Ascending aorta (tissue), 2 donors: ENCODE results near the gene IFT43. TPM values are rescaled to one million over a fixed set of nuclear protein-coding genes. Genes with fewer than 3 reads are reported as not detected.

Experiments used
- DNase-seq, 2 donors: peaks; one replicate each; pipeline ENCODE4 v3.0.0-alpha.2; 2019; ENCODE audit warnings: low spot score in 2 of 2
- H3K27ac ChIP-seq, 2 donors: fragments of 200-600 bp; sonication (generic); one replicate each; pipeline ENCODE4 v1.5.1; 2016 to 2017; ENCODE audit warnings: mild to moderate bottlenecking in 1 of 2
- H3K27me3 ChIP-seq: fragments of 200-600 bp; sonication (generic); one replicate; pipeline ENCODE4 v1.5.1; 2017
- H3K36me3 ChIP-seq, 2 donors: fragments of 200-600 bp; sonication (generic); one replicate each; pipeline ENCODE4 v1.5.1; 2016
- H3K4me1 ChIP-seq, 2 donors: fragments of 200-600 bp; sonication (generic); one replicate each; pipeline ENCODE4 v1.5.1; 2016 to 2017; ENCODE audit warnings: mild to moderate bottlenecking in 1 of 2
- H3K4me3 ChIP-seq, 2 donors: fragments of 200-600 bp; sonication (generic); one replicate each; pipeline ENCODE4 v1.5.1; 2016 to 2017; ENCODE audit warnings: mild to moderate bottlenecking in 1 of 2
- H3K9me3 ChIP-seq, 2 donors: fragments of 200-600 bp; sonication (generic); one replicate each; pipeline ENCODE4 v1.5.1; 2016
- CTCF ChIP-seq, 3 experiments: fragments of 200-600 bp in 2 of 3; fragments of 450-650 bp in 1 of 3; sonication (generic) in 2 of 3; IDR thresholded peaks; one replicate each; pipeline ENCODE4 v1.5.1; 2016 to 2019; ENCODE audit warnings: antibody characterized with exemption in 3 of 3, mild to moderate bottlenecking in 1 of 3, moderate library complexity in 1 of 3
- intact Hi-C: fragments of 100-400 bp; cut with DNase I; formaldehyde crosslinking; loops from one replicate; pipeline ENCODE4 v1.15.1; 2023
- total RNA-seq: library from RNA; depleted of rRNA; stranded (reverse); fragments of >200 nt; gene quantifications from one replicate; pipeline ENCODE4 v1.1.0, GENCODE V29; 2016

IFT43 gene
- total RNA-seq, 1 donor from 2014 or later, result 84.0 TPM

- DNase-seq, result no peak
- Histone ChIP-seq H3K4me3 (no peak overlapping the region), H3K9me3 (peaks cover 0 to 9% of the 10 kb centered on the region in 2 donors), H3K27ac (no peak overlapping the region), H3K27me3 (no peaks in the 10 kb centered on the region), H3K36me3 (peaks cover 4 to 10% of the 10 kb centered on the region in 2 donors), H3K4me1 (peaks cover 0 to 19% of the 10 kb centered on the region in 2 donors)
- no peak for TF ChIP-seq CTCF (IDR thresholded peaks at IDR 0.05)
- intact Hi-C loops, result loop anchor here (10.0 kb wide), 1 partner anchor 140 kb away; the partner anchor contains the start of gene GPATCH2L
These were observed 29.6 kb downstream of the IFT43 start for GRCh38 chr14:76015191-76015590.

GRCh38 chr14:76015668-76016067 lies 30.1 kb downstream of the IFT43 start:
- TF ChIP-seq CTCF (IDR thresholded peaks at IDR 0.05), result no peak
- no peaks in the 10 kb centered on the region for H3K27me3 ChIP-seq
- H3K27ac ChIP-seq, result no peak overlapping the region
- H3K4me3 ChIP-seq, result no peak overlapping the region
- H3K4me1 ChIP-seq, result peaks cover 0 to 19% of the 10 kb centered on the region in 2 donors
- DNase-seq, result no peak
- H3K9me3 ChIP-seq, result peaks cover 0 to 9% of the 10 kb centered on the region in 2 donors
- intact Hi-C loops, result loop anchor here (10.0 kb wide), 1 partner anchor 139 kb away; the partner anchor contains the start of gene GPATCH2L
- H3K36me3 ChIP-seq, result peaks cover 6 to 12% of the 10 kb centered on the region in 2 donors

GRCh38 chr14:76019676-76020075 lies 34.1 kb downstream of the IFT43 start:
- Histone ChIP-seq H3K4me3 (no peak overlapping the region), H3K27ac (no peak overlapping the region), H3K9me3 (peaks cover 0 to 9% of the 10 kb centered on the region in 2 donors), H3K27me3 (no peaks in the 10 kb centered on the region), H3K36me3 (peaks cover 6 to 27% of the 10 kb centered on the region in 2 donors), H3K4me1 (no peaks in the 10 kb centered on the region)
- intact Hi-C loops, result loop anchor here (10.0 kb wide), 1 partner anchor 135 kb away; the partner anchor contains the start of gene GPATCH2L
- no peak for TF ChIP-seq CTCF (IDR thresholded peaks at IDR 0.05)
- DNase-seq, result no peak

GRCh38 chr14:76022991-76023390 lies 37.4 kb downstream of the IFT43 start:
- H3K4me1 ChIP-seq, result no peaks in the 10 kb centered on the region
- intact Hi-C loops, result no loop called here
- no peak overlapping the region for H3K27ac ChIP-seq
- no peaks in the 10 kb centered on the region for H3K27me3 ChIP-seq
- H3K9me3 ChIP-seq, result peaks cover 0 to 9% of the 10 kb centered on the region in 2 donors
- no peak for TF ChIP-seq CTCF (IDR thresholded peaks at IDR 0.05)
- no peak for DNase-seq
- peaks cover 6 to 27% of the 10 kb centered on the region in 2 donors for H3K36me3 ChIP-seq
- no peak overlapping the region for H3K4me3 ChIP-seq

GRCh38 chr14:76023757-76024156 lies 38.2 kb downstream of the IFT43 start:
- no peak for TF ChIP-seq CTCF (IDR thresholded peaks at IDR 0.05)
- H3K9me3 ChIP-seq, result peaks cover 0 to 9% of the 10 kb centered on the region in 2 donors
- no peak overlapping the region for H3K4me3 ChIP-seq
- H3K36me3 ChIP-seq, result peaks cover 6 to 27% of the 10 kb centered on the region in 2 donors
- DNase-seq, result no peak
- H3K4me1 ChIP-seq, result no peaks in the 10 kb centered on the region
- intact Hi-C loops, result no loop called here
- H3K27me3 ChIP-seq, result no peaks in the 10 kb centered on the region
- H3K27ac ChIP-seq, result no peak overlapping the region
